K562 (cell line): Measurements from ENCODE around the gene CAMK2G. TPM values are rescaled to one million over a fixed set of nuclear protein-coding genes. Genes with fewer than 3 reads are reported as not detected.

ENCODE experiments used
- ATAC-seq: fragments of 200-7000 bp; cut with Tn5 transposase; 3 replicates; pipeline ENCODE4 v1.9.1; 2020; ENCODE audit warnings: moderate library complexity
- BruUV-seq: library from RNA; stranded (reverse); fragments of 400-500 nt; replicated peaks from 2 replicates; lab custom pipeline; 2021; lab: Mats Ljungman, UMichigan
- CTCF ChIA-PET: fragments of 300-600 bp; formaldehyde crosslinking; extraction: SDS; loops from one replicate; lab custom pipeline; 2021; ENCODE audit warnings: low intra/inter-chr PET ratio; lab: Yijun Ruan, JAX
- POLR2A ChIA-PET: fragments of 300-600, 350-650 bp; sonication (Branson Sonifier 250); formaldehyde crosslinking; extraction: SDS; loops from one replicate; lab custom pipeline; 2021; ENCODE audit warnings: antibody characterized with exemption, inconsistent platforms; lab: Yijun Ruan, JAX
- DNase-seq, 4 experiments: peaks; one replicate each; pipeline versions ENCODE4 v3.0.0 to v3.0.0-alpha.2; 2011 to 2018; ENCODE audit warnings: low spot score in 3 of 4, mixed read lengths in 3 of 4; ENCODE audit errors: extremely low read depth in 1 of 4
- FAIRE-seq: peaks from 2 replicates; lab custom pipeline; 2011; peaks lifted over from hg19 to GRCh38; lab: Jason Lieb, UNC
- H2AFZ ChIP-seq: 2 replicates; pipeline ENCODE4 v1.6.0; 2011; ENCODE audit warnings: low read depth, low read length, control low read depth, inconsistent platforms
- H3K27ac ChIP-seq: fragments of 200-600 bp; 3 replicates; pipeline ENCODE4 v1.8.0; 2011; ENCODE audit warnings: low read depth, mild to moderate bottlenecking, control low read depth, inconsistent platforms, low read length, moderate library complexity, mixed read lengths; ENCODE audit errors: extremely low read depth
- H3K27me3 ChIP-seq, 2 experiments: fragments of 300-600 bp in 1 of 2; 2 replicates in 1 of 2; 3 replicates in 1 of 2; pipeline versions ENCODE4 v1.6.0 to v1.8.0; 2011; ENCODE audit warnings: inconsistent platforms in 2 of 2, low read length in 2 of 2, mild to moderate bottlenecking in 1 of 2, mixed read lengths in 1 of 2, moderate library complexity in 1 of 2; ENCODE audit not compliant: control insufficient read depth in 2 of 2, insufficient read depth in 2 of 2
- H3K36me3 ChIP-seq: fragments of 300-600 bp; 3 replicates; pipeline ENCODE4 v1.8.0; 2011; ENCODE audit warnings: mild to moderate bottlenecking, low read length, inconsistent platforms; ENCODE audit not compliant: control insufficient read depth, insufficient read depth
- H3K4me1 ChIP-seq, 2 experiments: fragments of 200-600 bp in 1 of 2; replicated peaks in 1 of 2; 2 replicates in 1 of 2; 3 replicates in 1 of 2; pipeline versions ENCODE4 v1.5.1 to v1.8.0; 2011; ENCODE audit warnings: inconsistent platforms in 2 of 2, low read length in 2 of 2, mild to moderate bottlenecking in 1 of 2, mixed read lengths in 1 of 2, moderate library complexity in 1 of 2; ENCODE audit not compliant: control insufficient read depth in 2 of 2, insufficient read depth in 2 of 2
- H3K4me2 ChIP-seq: 2 replicates; pipeline ENCODE4 v1.6.1; 2011; ENCODE audit warnings: low read length, control low read depth, inconsistent platforms, mixed read lengths; ENCODE audit not compliant: insufficient read depth
- H3K4me3 ChIP-seq: fragments of 200-600 bp; sonication (generic), shearing (Covaris generic); 2 replicates; pipeline ENCODE4 v1.5.1; 2016; ENCODE audit warnings: control low read depth, inconsistent platforms
- H3K79me2 ChIP-seq: fragments of 200-600 bp; 3 replicates; pipeline ENCODE4 v1.8.0; 2011; ENCODE audit warnings: low read length, inconsistent platforms; ENCODE audit not compliant: control insufficient read depth, insufficient read depth
- H3K9ac ChIP-seq, 2 experiments: 2 replicates each; pipeline versions ENCODE4 v1.6.0 to v1.6.1; 2011; ENCODE audit warnings: low read depth in 2 of 2, low read length in 2 of 2, control low read depth in 1 of 2, inconsistent platforms in 1 of 2, mild to moderate bottlenecking in 1 of 2, mixed read lengths in 1 of 2; ENCODE audit not compliant: insufficient read depth in 1 of 2
- H3K9me1 ChIP-seq: one replicate; pipeline ENCODE4 v1.6.0; 2011; ENCODE audit warnings: inconsistent platforms, mild to moderate bottlenecking, low read length, moderate library complexity; ENCODE audit not compliant: control insufficient read depth, insufficient read depth
- H3K9me3 ChIP-seq: replicated peaks from 2 replicates; pipeline ENCODE4 v1.5.1; 2011; ENCODE audit warnings: low read depth, low read length, inconsistent platforms; ENCODE audit not compliant: control insufficient read depth, insufficient read depth
- H4K20me1 ChIP-seq: replicated peaks from 2 replicates; pipeline ENCODE4 v1.6.1; 2011; ENCODE audit warnings: low read length, inconsistent platforms, mixed read lengths; ENCODE audit not compliant: control insufficient read depth, insufficient read depth
- ARID2 ChIP-seq: fragments of 450-650 bp; IDR thresholded peaks from 2 replicates; pipeline ENCODE4 v1.6.1; 2017; ENCODE audit warnings: antibody characterized with exemption, mild to moderate bottlenecking
- CHCHD3 ChIP-seq: fragments of 250-450 bp; sonication (Bioruptor Pico); IDR thresholded peaks from 2 replicates; pipeline ENCODE4 v2.1.2; 2022; ENCODE audit warnings: mild to moderate bottlenecking
- DACH1 ChIP-seq: fragments of 450-650 bp; IDR thresholded peaks from 2 replicates; pipeline ENCODE4 v1.6.1; 2018; ENCODE audit not compliant: partially characterized antibody
- ETV5 ChIP-seq: sonication (generic); formaldehyde crosslinking; IDR thresholded peaks from 2 replicates; pipeline ENCODE4 v1.4.0; 2020; ENCODE audit warnings: low read depth, mild to moderate bottlenecking, missing genetic modification reagents
- FOXK2 ChIP-seq, 2 experiments: fragments of 450-650 bp; IDR thresholded peaks in 1 of 2; conservative IDR thresholded peaks in 1 of 2; 2 replicates each; pipeline ENCODE4 v1.6.1; 2016; ENCODE audit warnings: low read depth in 2 of 2, mild to moderate bottlenecking in 1 of 2
- GATAD2A ChIP-seq: fragments of 450-650 bp; IDR thresholded peaks from 2 replicates; pipeline ENCODE4 v1.6.1; 2017
- PTBP1 ChIP-seq: fragments of 200-400 bp; formaldehyde crosslinking; IDR thresholded peaks from 2 replicates; pipeline ENCODE4 v1.6.1; 2017; ENCODE audit warnings: low read depth, low read length
- PURB ChIP-seq: sonication (generic); formaldehyde crosslinking; IDR thresholded peaks from 2 replicates; pipeline ENCODE4 v1.9.0; 2021; ENCODE audit warnings: low read depth, mild to moderate bottlenecking, missing genetic modification reagents
- RBM25 ChIP-seq: fragments of 200-400 bp; formaldehyde crosslinking; IDR thresholded peaks from 2 replicates; pipeline ENCODE4 v1.6.1; 2018; ENCODE audit warnings: low read length, low read depth, moderate library complexity; ENCODE audit not compliant: severe bottlenecking
- SRSF7 ChIP-seq: fragments of 200-400 bp; formaldehyde crosslinking; optimal IDR thresholded peaks from 2 replicates; pipeline ENCODE3; 2017; ENCODE audit warnings: mild to moderate bottlenecking, low read depth, low read length
- TEAD2 ChIP-seq: fragments of 450-650 bp; IDR thresholded peaks from 2 replicates; pipeline ENCODE4 v1.6.1; 2016; ENCODE audit warnings: missing genetic modification characterization, control low read depth, missing compliant biosample characterization
- ZKSCAN1 ChIP-seq: fragments of 150-350 bp; IDR thresholded peaks from 2 replicates; pipeline ENCODE4 v1.6.1; 2016; ENCODE audit warnings: low read depth, low read length
- ZNF124 ChIP-seq: sonication (generic); formaldehyde crosslinking; IDR thresholded peaks from 2 replicates; pipeline ENCODE4 v1.8.1; 2022; ENCODE audit warnings: missing genetic modification reagents
- ZNF436 ChIP-seq: fragments of 250-450, 450-650 bp; sonication (Bioruptor Pico); formaldehyde crosslinking; IDR thresholded peaks from 2 replicates; pipeline ENCODE4 v1.7.0; 2020; ENCODE audit warnings: mild to moderate bottlenecking
- ZNF507 ChIP-seq: conservative IDR thresholded peaks from 2 replicates; pipeline ENCODE4 v1.6.1; 2017; ENCODE audit warnings: missing genetic modification characterization, missing compliant biosample characterization
- WGBS: fragments of 100-300 bp; shearing (Covaris generic); methylation state at CpG from one replicate; pipeline ENCODE4 v1.1.6; 2016; ENCODE audit warnings: low coverage, mixed read lengths; ENCODE audit not compliant: insufficient coverage; ENCODE audit errors: missing lambda C conversion rate; 5-methylcytosine and 5-hydroxymethylcytosine counted together
- in situ Hi-C: fragments of 300-500 bp; cut with MboI; formaldehyde crosslinking; loops from 4 replicates; pipeline ENCODE4 v1.15.0; 2018; ENCODE audit warnings: inconsistent platforms, mixed read lengths
- intact Hi-C: fragments of 100-400 bp; cut with micrococcal nuclease; formaldehyde crosslinking; loops from 2 replicates; pipeline ENCODE4 v1.14.2; 2022
- polyA plus RNA-seq, 8 experiments: library from polyadenylated mRNA; depleted of rRNA in 4 of 8; stranded (reverse) in 5 of 8; unstranded in 3 of 8; fragments of >200 nt; fragmentation: Nextera tagmentation in 2 of 8; fragmentation: Illumina TruSeq in 1 of 8; extraction: Ambion mirVana in 2 of 8; extraction: Trizol in 1 of 8; gene quantifications; 2 replicates each; pipeline versions ENCODE4 v1.2.1 to v1.2.3, GENCODE V29; 2011 to 2014; ENCODE audit warnings: inconsistent platforms in 1 of 8, missing spikeins in 1 of 8
- total RNA-seq, 7 experiments: library from RNA; depleted of rRNA in 6 of 7; stranded (reverse); fragments of >200 nt in 6 of 7; fragmentation: Illumina TruSeq in 2 of 7; extraction: Trizol in 2 of 7; gene quantifications; 2 replicates each; pipeline versions ENCODE4 v1.2.1 to v1.2.3, GENCODE V29; 2011 to 2021; ENCODE audit warnings: low replicate concordance in 1 of 7
- TF ChIP-seq, protein P1 (sequence below): sonication (generic); formaldehyde crosslinking; IDR thresholded peaks from 2 replicates; pipeline ENCODE4 v1.8.1; 2022; ENCODE audit warnings: missing genetic modification reagents
- TF ChIP-seq, protein P2 (sequence below): fragments of 450-650 bp; formaldehyde crosslinking; IDR thresholded peaks from 2 replicates; pipeline ENCODE4 v1.4.0; 2022; ENCODE audit warnings: mild to moderate bottlenecking, moderate library complexity

Gene CAMK2G
- total and polyA plus RNA-seq, 9 of the 15 experiments (the other 6 are each of a cell fraction or from before 2014, with no cell fraction given), result 9.0 to 37.9 (median 32.6) TPM

DNA sequence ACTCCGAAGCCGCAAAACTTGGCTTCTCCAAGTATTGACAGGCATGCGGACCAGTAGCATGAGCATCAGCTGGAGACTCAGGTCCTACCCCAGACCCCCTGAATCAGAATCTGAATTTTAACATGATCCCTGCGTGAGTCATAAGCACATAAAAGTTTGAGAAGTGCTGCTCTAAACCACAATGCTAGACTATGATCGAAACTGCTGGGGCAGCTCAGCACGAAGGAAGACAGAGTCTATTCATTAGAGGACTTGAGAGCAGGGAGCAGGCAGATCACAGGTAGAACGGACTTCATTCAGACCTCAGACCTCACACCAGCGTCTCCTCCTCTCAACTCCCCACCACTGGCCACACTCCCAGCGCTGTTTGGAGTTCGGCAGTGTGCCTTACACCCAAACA, 16.9 kb downstream of the CAMK2G start:
- H3K9me1 ChIP-seq, result peaks cover 3% of the 10 kb centered on the region
- no peaks in the 10 kb centered on the region for H4K20me1 ChIP-seq
- FAIRE-seq (peak; percentile 19), DNase-seq (no peak), ATAC-seq (peak; percentile 17; the same call in 2 of the 3 replicates)
- no peaks in the 10 kb centered on the region for H3K27me3 ChIP-seq
- no peak overlapping the region; the same call in 2 of the 3 replicates for H3K27ac ChIP-seq
- no TSS peak for BruUV-seq
- H3K9me3 ChIP-seq, result no peaks in the 10 kb centered on the region
- intact Hi-C loops (no loop called here), in situ Hi-C loops (no loop called here)
- H3K4me1 ChIP-seq, result peaks cover under 1 to 15% of the 10 kb centered on the region in 2 experiments; a peak in 3 of 5 replicates
- ChIA-PET POLR2A (interaction anchor here (0.9 to 1.0 kb wide), 2 partner anchors 10 to 18 kb away, joined by 3 read pairs; no protein-coding TSS in a partner anchor), CTCF (no interaction called here)
- H3K79me2 ChIP-seq, result no peaks in the 10 kb centered on the region; the same call in 2 of the 3 replicates
- H3K4me3 ChIP-seq, result no peak overlapping the region
- no peak for TF ChIP-seq FOXK2 (conservative IDR thresholded peaks at IDR 0.05 in 1 of 2, IDR thresholded peaks at IDR 0.05 in 1 of 2; ENCODE audit: low read depth in 2 of 2)
- TF ChIP-seq ETV5 (CRISPR knock-in tag), result no peak
- no peak for TF ChIP-seq ZNF507 (tag)
- TF ChIP-seq ZKSCAN1, result no peak
- TF ChIP-seq PURB (CRISPR knock-in tag), result no peak
- TF ChIP-seq RBM25, result no peak
- TF ChIP-seq GATAD2A, result no peak
- no peak for TF ChIP-seq TEAD2 (tag)
- TF ChIP-seq PTBP1, result no peak
- TF ChIP-seq, protein P1, sequence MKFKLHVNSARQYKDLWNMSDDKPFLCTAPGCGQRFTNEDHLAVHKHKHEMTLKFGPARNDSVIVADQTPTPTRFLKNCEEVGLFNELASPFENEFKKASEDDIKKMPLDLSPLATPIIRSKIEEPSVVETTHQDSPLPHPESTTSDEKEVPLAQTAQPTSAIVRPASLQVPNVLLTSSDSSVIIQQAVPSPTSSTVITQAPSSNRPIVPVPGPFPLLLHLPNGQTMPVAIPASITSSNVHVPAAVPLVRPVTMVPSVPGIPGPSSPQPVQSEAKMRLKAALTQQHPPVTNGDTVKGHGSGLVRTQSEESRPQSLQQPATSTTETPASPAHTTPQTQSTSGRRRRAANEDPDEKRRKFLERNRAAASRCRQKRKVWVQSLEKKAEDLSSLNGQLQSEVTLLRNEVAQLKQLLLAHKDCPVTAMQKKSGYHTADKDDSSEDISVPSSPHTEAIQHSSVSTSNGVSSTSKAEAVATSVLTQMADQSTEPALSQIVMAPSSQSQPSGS (CRISPR knock-in tag), result no peak
- no peak for TF ChIP-seq ZNF124 (CRISPR knock-in tag)
- TF ChIP-seq CHCHD3 (CRISPR knock-in tag), result no peak
- TF ChIP-seq DACH1, result no peak
- no peak for TF ChIP-seq SRSF7
- no peak for TF ChIP-seq ZNF436
- TF ChIP-seq ARID2, result no peak
- TF ChIP-seq, protein P2, sequence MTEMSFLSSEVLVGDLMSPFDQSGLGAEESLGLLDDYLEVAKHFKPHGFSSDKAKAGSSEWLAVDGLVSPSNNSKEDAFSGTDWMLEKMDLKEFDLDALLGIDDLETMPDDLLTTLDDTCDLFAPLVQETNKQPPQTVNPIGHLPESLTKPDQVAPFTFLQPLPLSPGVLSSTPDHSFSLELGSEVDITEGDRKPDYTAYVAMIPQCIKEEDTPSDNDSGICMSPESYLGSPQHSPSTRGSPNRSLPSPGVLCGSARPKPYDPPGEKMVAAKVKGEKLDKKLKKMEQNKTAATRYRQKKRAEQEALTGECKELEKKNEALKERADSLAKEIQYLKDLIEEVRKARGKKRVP (CRISPR knock-in tag), result no peak
- 70% methylated on average over 10 of the region's 10 CpGs for WGBS
- H2AFZ ChIP-seq, result no peak overlapping the region
- no peak overlapping the region for H3K4me2 ChIP-seq
- H3K36me3 ChIP-seq, result peaks cover 71% of the 10 kb centered on the region
- H3K9ac ChIP-seq, result peak overlapping the region in 1 of 2 experiments; percentile 8; a peak in 1 of 4 replicates
